Right ventricle myocardium inferior (tissue), 1 donor: ENCODE measurements around the gene ERCC5. TPM values are rescaled to one million over a fixed set of nuclear protein-coding genes. Genes with fewer than 3 reads are reported as not detected.

Experiments used
- ATAC-seq: fragments of 200-7000 bp; cut with Tn5 transposase; one replicate; pipeline ENCODE4 v1.9.1; 2020; ENCODE audit warnings: mild to moderate bottlenecking, moderate library complexity
- DNase-seq: peaks from one replicate; pipeline ENCODE4 v3.0.0; 2021; ENCODE audit errors: missing footprints
- intact Hi-C: fragments of 100-400 bp; cut with DNase I; formaldehyde crosslinking; loops from one replicate; pipeline ENCODE4 v1.11.0; 2022
- total RNA-seq: library from RNA; stranded (reverse); fragmentation: NEBNext Ultra II Directional; extraction: Animal tissue kit (Norgen Biotek cat#: 25700); gene quantifications from one replicate; pipeline ENCODE4 v1.2.1, GENCODE V29; 2021
- donor health status: DM: no; HTN: yes; CAD: no; lungs with severe emphysema.

The ERCC5 gene
- total RNA-seq, 1 donor from 2014 or later: 27.3 TPM

GRCh38 chr13:102872531-102872930 is 26.7 kb downstream of the ERCC5 start:
- intact Hi-C loops: loop anchor here (5.0 kb wide), 1 partner anchor 40 kb away; no protein-coding TSS in a partner anchor
- no peak for DNase-seq
- no peak for ATAC-seq

DNA sequence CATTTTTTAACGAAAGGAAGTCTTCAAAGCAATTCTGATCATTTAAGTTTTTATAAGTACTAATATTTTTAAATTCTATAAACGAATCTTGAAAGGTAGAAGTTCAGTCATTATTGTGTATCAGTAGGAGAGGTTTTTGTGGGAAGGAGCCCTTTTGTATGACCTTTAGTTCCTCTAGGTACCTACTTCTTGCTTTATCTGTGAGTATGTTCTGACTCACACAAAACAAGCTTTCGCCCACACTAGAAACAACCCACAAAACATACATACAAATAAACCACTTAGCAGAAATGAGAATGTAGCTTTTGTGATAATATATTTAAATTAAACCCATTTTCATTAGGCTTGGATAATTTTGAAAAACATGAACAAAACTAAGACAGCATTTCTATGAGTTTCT is 27.8 kb downstream of the ERCC5 start:
- intact Hi-C loops: loop anchor here (5.0 kb wide), 1 partner anchor 39 kb away; no protein-coding TSS in a partner anchor
- DNase-seq: no peak
- no peak for ATAC-seq

GRCh38 chr13:102875256-102875655 is 29.4 kb downstream of the ERCC5 start:
- ATAC-seq (no peak), DNase-seq (no peak)
- intact Hi-C loops: no loop called here

- ATAC-seq (peak; percentile 61), DNase-seq (no peak)
- intact Hi-C loops: no loop called here
These were observed 31.5 kb downstream of the ERCC5 start for GRCh38 chr13:102877303-102877702.

DNA sequence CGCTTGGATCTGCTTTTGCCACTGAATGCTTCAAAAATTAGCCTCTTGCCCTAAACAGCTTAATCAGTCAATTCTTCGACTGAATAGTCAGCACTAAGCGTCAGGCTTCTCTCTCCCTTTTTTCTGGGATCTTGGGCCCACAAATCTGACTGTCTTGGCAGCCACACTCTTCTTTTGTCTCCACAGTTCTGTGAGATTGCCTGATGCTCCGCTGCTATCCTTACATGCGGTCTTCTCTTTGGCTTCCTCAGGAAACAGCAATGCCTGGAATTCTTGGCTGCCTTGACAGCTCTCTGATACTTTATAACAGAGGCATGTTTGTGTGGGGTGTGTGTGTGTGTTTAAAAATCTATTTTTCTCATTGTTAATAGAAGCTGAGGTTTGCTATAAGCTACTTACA is 32.6 kb downstream of the ERCC5 start:
- ATAC-seq (no peak), DNase-seq (no peak)
- intact Hi-C loops: no loop called here

DNA sequence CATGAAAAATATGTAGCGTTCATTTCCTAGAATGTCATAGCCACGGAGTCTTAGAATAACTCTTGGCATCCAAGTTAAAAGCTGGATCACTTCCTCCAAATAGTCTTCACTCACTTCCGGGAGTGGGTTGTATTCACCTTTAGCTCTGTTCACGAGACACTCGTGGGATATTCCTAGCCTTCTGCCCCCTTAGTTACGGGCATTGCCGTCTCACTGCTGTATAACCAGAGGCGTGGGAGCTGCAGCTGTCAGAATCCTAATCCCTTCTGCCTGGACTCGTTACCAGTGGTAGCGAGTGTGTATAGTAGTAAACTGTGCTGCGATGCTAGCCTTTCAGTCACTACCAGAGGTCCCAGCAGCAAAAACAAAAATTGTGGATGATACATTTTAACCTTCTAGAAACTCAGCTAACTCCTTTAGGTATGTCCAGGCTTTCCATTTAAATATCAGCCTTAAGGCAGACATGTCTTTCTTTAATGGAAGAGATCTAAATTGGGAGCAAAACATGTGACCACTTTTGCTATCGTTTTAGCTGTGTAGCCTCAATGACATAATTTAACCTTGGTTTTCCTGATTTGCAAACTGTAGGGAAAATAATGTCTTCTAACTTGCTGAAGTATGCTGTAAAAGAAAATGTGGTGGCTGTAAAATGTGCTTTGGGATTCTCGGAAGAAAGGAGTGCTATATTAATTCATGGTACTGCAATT is 34.1 kb downstream of the ERCC5 start:
- DNase-seq (no peak), ATAC-seq (peak; percentile 80)
- intact Hi-C loops: loop anchor here (1.0 kb wide), 1 partner anchor 17 kb away; no protein-coding TSS in a partner anchor

GRCh38 chr13:102881819-102882686 is 36.2 kb downstream of the ERCC5 start:
- intact Hi-C loops: no loop called here
- no peak for ATAC-seq
- DNase-seq: no peak

- DNase-seq (no peak), ATAC-seq (no peak)
- intact Hi-C loops: no loop called here
These were observed 46.7 kb downstream of the ERCC5 start for GRCh38 chr13:102892503-102892902.

GRCh38 chr13:102897371-102898138 is 51.7 kb downstream of the ERCC5 start:
- intact Hi-C loops: loop anchor here (1.0 kb wide), 1 partner anchor 17 kb away; no protein-coding TSS in a partner anchor
- ATAC-seq (peak; percentile 95), DNase-seq (peak; percentile 77)

GRCh38 chr13:102900193-102900608 is 54.4 kb downstream of the ERCC5 start:
- no peak for DNase-seq
- intact Hi-C loops: no loop called here
- ATAC-seq: no peak

GRCh38 chr13:102901056-102901455 is 55.2 kb downstream of the ERCC5 start:
- ATAC-seq: no peak
- intact Hi-C loops: no loop called here
- no peak for DNase-seq

- intact Hi-C loops: no loop called here
- no peak for DNase-seq
- ATAC-seq: no peak
These were observed 55.9 kb downstream of the ERCC5 start for GRCh38 chr13:102901615-102902305.

DNA sequence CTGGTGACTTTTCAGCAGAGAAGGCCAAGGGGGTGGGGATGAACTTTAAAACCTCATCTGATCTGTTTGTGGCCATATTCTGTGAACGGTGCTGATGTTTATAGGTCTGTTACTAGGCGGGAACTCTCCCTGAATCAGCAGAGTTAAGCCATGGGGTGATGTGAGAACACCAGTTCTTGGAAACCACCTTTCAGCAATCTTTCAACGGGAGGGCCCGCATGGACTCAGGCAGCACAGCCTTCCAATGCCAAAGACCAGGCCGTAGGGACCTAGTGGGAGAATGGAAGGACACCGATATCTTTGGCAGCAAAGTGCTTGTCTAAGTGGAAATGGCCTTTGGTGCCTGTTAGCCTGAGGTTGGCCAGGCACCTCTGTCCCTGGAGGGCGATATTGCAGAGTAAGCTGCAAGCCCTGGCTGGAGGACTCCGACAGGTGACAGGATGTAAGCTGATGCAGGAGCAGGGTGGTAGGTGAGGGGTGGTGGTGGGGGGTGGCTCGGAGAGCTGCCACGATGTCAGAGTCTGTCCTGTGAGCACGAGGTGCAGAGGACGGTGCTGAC is 57.0 kb downstream of the ERCC5 start:
- DNase-seq (peak; percentile 40), ATAC-seq (peak; percentile 87)
- intact Hi-C loops: no loop called here

GRCh38 chr13:102903659-102904407 is 58.0 kb downstream of the ERCC5 start:
- ATAC-seq: no peak
- DNase-seq: no peak
- intact Hi-C loops: no loop called here

GRCh38 chr13:102904408-102904862 is 58.6 kb downstream of the ERCC5 start:
- intact Hi-C loops: no loop called here
- ATAC-seq (no peak), DNase-seq (no peak)

- no peak for ATAC-seq
- no peak for DNase-seq
- intact Hi-C loops: no loop called here
These were observed 60.3 kb downstream of the ERCC5 start for GRCh38 chr13:102905905-102906771.
